GM19438 (cell line): ENCODE results near the gene KRT31.
"Not testable (repeated sequence)": the region's sequence is repeated elsewhere in the genome, so short reads cannot be mapped to it uniquely, and the experiment has no call there.

Experiments used
- ATAC-seq: cut with Tn5 transposase; IDR thresholded peaks from one replicate; pipeline ENCODE4 v1.9.1; 2021; ENCODE audit warnings: low read depth; ENCODE audit not compliant: unreplicated experiment

KRT31 gene

DNA sequence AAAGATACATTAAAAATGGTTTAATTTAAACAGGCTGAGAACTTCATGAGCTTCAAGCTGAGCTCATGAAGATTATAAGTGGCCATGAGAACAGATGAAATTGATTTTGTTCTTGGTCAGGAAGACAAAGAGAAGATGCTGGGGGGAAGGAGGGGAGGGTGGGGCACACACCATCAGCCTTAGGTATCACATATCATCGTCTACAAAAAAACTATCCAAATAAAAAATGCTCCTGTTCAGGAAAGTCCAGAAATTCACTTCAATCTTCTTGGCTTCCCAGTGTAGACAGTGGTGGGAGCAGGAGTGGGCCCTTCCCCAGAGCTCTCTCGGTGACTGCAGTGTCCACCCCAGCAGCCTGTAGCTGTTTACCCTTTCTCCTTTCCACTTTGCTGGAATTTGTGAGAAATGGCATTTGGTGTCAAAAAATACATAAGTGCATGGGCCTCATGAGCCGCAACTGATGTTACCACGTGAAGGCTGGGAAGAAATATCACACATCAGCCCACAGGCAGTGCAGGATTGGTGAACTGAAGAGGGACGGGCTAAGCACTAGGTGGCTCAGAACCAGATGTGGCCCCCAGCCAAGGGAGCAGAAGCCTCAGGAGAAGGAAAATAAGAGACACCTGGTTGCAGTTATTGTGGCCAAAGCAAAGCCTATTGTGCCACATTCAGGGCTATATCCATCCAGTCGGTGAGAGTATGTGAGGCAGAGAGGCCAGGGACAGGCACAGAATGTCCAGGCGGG is 20.9 kb upstream of the KRT31 start:
- no peak for ATAC-seq

DNA sequence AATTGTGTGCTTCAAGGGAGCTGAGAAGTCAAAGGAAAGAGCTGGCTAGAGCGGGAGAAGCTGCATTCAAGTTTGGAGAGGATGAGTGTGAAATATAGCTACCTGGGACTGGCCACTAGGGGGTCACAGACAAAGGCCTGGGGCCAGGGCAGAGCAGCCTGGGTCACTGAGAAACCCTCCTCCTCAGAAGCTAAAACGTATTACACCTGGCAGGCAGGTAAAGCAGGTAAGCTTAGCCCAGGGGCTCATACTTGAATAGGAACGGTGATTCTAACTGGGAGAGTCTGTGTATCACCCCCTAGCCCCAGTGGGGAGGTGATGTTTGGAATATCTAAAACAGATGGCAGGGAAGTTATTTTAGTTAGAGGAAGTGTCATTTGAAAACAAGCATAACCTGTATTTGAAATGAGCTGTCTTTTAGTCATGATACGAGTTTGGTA is 20.2 kb upstream of the KRT31 start:
- ATAC-seq = no peak

DNA sequence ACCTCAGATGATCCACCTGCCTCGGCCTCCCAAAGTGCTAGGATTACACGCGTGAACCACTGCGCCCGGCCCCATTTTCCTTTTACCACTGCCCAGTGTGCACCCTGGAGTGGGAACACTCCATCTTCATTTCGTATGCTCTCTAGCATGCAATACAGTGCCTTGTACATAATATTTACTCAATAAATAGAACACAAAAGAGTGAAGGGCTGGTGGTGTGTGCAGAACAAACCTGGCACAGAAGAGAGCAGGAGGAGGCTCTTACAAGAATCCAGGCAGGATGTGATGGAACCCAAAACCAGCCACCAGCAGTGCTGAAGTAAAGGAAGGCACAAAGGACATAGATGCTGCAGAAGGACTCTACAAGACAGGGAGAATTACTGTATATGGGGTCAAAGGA is 19.7 kb upstream of the KRT31 start:
- no peak for ATAC-seq

DNA sequence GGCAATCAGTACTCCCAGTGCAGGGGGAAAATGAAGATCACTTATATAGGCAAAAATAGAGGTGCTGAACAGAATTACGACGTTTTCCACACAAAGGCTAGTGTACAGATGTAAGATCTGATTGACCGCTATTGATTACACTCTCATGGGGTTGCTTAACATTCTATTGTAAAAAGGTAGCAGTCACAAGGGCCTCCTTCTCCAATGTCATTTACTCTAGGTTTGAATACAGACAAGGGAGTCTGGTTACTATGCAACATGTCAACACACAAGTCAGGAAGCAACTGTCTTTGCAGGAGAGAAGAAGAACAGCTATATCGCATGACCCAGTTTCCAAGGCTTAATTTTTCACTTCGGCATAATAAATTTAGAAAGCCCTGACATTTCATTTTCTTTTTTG is 19.1 kb upstream of the KRT31 start:
- ATAC-seq = no peak

DNA sequence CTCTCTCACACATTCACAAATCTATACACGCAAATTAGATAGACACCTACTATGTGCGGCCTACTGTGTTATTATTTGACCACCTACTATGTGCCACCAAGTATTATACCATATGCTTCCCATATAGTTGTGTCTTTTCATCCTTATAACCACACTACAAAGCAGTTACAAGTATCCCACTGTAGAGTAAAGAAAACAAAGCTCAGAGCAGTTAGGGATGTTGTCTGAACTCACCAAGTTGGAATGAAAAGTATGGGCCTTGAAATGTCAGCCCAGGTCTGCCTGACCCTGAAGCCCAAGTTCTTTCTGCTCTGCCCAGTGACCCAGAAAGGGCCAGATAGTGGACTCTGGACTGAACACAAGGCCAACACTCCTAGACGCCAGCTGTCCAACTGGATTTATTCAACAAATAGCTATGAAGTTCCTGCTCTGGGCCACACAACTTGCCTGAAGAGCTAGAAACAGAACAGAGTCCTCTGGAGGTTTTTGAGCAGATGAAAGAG is 18.5 kb upstream of the KRT31 start:
- no peak for ATAC-seq

DNA sequence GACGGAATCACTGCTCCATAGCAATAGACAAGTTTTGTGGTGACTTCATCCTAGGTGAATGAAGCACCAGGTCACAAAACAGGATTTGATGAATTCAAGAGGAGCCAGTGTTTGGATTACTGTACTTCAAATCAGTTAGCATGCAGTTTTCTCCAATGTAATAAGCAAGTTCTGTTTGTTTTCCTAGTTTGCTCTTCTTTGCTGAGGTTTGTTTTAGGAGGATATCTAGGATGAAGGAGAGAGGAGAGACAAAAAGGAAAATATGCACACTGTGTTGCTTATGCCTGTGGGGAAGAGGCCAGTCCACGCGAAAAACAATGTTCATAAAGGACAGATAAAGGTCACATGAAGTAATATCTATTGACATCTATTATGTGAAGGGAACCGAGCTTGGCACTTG is 18.0 kb upstream of the KRT31 start:
- ATAC-seq = no peak

DNA sequence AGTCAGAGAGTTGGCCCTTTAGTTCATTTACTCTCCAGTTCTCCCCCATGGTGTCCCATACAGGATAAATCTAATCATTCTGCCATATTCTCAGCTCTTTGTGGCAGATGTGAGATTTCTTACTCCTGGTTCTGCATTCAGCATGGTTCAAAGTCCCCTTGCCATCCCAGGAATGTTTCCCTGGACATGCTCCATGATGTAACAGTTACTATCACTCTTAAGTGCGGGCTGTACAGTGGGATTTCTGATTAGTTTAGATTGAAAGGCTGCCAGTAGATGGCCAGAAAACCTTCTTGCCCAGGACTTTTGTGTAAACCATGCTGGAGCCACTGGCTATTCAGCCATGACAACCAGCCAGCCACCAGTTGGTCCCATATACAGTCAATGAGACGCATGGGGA is 16.6 kb upstream of the KRT31 start:
- ATAC-seq = no peak

DNA sequence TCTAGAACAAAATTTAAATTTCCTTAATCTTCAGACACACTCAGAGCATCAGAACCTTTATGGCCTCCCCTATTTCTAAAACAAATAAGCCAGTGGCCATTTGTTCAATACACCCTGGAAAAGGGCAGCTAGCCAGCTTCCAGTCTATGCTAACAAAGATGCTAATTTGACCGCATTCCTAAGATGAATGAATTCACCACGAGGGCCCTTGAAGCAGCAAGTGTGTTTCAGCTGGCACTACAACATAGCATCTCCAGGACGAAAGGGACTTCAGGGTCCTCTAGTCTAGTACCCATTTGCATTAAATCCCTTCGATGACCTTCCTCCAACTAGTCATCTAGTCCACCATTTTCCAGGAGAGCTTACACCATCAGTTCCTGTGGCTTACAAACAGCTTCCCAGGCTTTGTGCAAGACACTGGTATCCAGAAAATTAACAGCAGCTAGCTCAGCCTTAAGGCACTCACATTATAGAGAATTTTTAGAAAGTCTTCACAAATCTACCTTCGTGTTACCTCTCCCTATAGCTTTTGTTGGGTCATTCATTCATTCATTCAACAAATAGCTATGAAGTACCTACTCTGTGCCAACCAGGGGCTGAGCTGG is 16.0 kb upstream of the KRT31 start:
- no peak for ATAC-seq

DNA sequence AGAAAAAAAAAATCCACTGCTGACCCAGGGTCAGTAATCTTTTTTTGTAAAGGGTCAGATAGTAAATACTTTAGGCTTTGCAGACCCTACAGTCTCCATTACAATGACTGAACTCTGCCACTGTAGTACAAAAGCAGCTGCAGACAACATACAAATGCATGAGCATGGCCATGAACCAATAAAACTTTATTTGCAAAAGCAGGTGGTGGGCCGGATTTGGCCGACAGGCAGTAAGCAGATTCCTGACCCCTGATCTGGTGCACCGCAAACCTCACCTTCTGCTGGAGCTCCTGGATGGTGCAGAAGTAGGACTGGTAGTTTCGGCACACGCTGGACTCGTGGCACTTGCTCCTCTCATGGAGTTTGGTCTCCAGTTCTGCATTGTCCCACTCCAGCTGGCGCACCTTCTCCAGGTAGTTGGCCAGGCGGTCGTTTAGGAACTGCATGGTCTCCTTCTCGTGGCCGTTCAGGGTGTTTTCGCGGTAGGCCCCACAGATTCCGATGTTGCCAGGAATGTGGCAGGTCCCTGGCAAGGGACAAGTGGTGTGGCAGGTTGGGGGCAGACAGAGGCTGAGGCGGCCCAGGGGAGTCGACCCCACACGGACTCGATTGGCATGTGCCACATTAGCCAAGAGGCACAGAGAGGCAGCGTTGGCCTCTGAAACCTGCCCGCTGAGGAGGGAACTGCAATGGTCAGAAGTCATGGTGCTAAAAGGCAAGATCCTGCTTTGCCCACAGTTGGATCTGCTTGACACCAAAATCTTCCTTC is 13.8 kb upstream of the KRT31 start:
- no peak for ATAC-seq

DNA sequence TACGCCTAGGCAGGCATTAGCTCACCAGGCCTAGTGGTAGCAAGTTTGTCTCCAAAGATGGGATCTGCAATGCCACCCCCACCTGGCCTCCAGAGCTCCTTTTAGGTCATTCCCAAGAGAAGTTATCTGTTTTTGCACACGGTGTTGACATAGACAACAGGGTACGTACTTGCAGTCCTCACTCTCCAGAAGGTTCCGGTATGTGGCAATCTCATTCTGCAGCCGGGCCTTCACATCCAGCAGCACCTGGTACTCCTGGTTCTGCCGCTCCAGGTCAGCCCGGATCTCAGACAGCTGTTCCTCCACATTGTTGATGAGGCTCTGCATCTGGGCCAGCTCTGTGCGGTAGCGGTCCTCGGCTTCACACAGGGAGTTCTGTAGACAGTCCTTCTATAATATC is 9.8 kb upstream of the KRT31 start:
- no peak for ATAC-seq

DNA sequence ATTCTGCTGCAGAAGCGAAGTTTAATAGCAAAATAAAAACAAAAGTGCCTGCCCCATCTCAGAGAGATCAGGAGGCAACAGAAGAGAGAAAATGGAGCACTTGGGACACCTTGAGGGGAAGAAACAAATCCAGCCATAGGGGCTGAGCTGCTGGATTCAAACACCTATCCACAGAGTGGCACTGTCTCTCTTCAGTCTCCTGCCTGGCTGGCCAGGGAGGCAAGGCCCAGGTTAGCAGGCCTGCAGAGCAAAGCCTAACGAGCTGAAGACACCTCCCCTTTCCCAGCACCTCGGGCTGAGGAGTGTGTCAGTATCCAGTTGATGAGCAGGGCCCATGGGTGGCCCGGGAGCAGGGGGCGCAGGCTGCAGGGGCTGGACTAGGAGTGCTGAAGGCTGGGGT is 8.8 kb upstream of the KRT31 start:
- no peak for ATAC-seq

DNA sequence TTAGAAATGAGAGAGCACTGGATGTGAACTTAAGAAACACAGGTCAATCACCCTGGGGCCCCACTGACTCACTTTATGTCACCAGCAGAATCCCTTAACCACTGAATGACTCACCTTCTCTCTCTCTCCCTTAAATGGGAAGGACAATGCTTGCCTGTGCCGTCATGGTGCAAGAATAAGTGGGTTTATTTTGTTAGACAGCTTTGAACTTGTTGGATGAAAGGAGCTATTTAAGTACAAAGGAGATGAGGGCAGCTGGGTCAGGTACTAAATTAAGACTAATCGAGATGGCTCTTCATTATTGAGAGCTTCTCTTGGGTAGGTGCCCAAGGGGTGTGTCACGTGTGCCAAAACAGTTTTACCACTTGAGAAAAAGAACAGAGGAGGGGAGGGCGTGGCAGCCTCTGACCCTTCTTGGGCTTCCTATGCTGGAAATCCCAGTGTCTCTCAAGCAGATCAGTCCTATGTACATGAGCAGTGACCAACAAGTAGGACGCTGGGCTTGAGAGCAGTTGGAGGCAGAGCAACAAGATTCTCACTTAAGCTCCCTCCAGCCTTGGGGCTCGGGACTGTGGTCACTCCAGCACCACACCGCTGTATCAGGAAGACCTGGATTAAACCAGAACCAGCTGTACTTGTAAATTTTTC is 6.7 kb upstream of the KRT31 start:
- ATAC-seq = no peak

DNA sequence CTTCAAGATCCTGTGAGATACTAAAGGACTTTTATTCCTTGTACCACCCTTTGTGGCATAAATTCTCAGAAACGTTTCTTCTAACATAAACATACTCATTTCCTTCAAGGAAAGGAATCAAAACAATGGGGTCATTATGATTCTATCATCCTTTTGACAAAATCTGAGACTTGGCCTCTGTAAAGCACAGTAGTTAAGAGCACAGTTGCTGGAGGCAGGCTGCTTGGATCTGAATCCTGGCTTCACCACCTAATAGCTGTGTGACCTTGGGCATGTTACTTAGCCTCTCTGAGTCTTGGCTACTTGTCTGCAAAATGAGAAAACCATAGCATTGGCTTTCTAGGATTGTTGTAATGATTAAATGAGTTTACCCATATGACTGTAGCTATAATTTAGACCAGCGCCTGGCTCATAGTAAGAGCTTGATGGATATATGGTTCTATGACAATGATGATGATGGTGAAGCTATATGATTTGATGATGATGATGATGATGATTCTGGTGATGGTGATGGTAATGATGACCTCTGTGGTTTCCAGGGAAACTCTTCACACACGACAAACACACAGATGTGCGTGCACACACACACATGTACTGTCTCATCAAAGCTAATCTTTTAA is 6.1 kb upstream of the KRT31 start:
- ATAC-seq = no peak

DNA sequence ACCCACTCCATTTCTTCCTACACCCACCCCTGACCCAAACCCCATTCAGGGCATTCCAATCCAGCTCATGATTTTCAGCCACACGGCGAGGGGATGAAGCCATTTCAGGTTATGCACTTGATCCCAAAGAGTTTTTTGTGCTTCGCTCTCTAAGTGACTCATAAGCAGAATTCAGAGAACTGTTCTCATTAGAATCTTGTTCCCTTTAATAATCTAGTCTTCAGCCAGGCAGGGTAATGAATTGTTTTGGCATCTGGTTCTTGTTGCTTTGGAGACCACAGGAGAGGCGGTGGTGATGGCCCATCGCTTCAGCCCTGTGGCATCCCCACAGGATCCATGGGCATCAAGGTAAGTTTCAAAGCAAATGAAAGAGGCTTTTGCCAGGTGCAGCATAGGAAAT is 4.8 kb upstream of the KRT31 start:
- ATAC-seq = no peak

DNA sequence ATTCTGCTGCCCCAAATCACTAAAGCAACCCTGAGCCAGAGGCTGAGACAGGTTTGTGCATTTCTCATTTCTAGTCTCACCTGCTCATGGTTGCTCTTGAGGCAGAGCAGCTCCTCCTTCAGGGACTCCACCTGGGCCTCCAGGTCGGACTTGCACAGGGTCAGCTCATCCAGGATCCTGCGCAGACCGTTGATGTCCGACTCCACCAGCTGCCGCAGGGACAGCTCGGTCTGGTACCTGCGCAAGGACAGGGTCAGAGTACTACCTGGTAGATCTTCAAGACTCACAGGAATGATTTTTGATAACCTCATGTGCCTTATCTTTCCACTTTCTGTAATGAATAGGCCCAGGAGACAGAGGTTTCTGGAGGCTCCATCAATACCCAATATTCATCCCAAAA is 1.1 kb downstream of the KRT31 start:
- no peak for ATAC-seq

DNA sequence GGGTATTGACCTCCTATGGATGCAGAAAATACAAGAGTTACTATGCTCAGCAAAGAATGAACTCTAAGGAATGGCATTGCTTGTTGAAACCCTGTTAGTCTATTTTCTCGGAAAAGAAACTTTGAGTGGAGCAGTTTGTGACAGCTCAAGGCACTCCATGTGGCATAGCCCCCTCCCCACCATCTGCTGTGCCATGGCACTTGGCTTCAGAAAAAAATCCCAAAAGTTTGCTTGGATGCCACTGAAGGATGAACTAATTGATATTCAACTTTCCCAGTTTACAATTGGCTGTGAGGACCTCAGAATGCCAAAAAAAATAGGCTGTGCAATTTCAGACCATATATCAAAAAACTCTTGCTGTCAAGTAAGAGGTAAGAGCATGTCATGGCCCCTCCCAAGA is 1.8 kb downstream of the KRT31 start:
- no peak for ATAC-seq

DNA sequence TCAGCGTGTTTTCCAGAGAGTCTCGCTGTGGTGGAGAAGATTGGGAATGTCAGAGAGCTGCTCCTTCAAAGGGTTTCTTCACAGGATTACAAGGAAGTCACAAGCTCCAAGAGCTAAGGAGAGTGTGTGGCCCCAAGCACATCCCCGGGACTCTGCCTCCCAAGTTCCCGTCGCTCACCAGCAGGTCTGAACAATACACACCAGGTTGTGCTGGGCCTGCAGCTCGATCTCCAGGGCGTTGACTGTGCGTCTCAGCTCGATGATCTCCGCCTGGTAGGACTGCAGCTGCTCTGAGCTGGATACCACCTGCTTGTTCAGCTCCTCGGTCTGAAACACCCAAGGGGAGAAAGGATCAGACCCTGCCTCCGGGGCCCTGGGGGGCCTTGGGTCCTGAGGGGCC is 2.4 kb downstream of the KRT31 start:
- not testable (repeated sequence) for ATAC-seq

DNA sequence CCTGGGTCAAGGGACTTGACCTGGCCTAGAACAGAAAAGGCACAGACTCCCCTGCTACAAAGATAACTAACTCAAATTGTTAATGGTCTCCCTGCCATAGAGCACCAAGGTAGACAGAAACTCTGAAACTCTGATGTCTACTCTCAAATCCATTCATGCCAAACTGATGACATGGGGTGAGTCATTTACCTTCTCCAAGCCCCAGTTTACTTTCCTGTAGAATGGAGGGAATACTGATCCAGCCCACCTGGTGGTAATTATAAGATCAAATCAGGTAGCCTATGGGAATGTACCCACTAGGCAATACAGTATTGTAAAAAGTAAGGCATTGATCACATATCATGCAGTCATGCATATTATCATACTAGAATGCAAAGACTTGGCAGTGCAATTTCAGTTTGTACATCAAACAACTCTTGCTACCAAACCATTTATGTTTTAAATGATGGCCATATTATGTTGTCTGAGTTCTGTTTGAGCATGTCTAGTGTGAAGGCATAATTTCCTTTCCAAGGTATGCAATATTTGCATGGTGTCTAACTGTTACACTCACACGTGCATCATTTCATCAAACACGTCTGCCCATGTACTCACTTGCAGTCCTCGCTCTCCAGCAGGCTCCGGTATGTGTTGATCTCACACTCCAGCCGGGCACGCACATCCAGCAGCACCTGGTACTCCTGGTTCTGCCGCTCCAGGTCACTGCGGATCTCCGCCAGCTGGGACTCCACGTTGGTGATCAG is 3.0 kb downstream of the KRT31 start:
- no peak for ATAC-seq

DNA sequence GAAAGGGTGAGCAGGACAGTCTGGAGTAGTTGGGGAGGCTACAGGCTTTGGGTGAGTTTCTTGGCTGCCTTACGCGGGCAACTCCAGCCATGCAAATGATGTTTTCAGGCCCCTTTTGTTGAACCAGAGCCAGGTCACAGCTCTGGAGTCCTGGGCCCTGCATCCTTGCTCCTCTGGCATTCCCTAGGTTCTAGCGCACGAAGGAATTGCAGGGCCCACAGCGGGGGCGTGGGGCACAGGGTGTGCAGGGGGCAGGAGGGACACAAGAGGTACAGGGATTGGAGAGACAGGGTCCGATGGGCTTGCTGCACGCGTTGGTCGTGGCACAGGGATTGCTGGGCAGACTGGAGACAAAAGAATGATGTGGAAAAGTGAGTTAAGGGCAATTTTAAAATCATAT is 3.6 kb downstream of the KRT31 start:
- ATAC-seq = no peak

DNA sequence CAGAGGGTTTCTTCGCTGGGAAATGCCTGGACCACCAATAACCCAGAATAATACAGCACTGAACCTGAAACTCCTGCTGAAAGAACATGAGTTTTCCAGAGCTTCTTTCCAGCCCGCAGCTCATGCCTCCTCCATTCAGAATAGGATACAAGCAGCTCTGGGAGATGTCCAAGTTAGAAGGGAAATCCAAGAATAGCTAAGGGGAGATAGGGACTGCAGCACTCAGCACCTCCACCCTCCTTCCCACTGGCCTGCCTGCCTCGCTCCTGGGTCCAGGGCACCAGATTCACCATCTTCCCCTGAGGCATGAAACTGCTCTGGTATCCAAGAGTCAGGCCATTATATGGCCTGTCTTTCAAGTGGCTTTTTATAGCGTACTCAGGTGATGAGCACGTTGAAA is 4.1 kb downstream of the KRT31 start:
- ATAC-seq = no peak
